ENCODE results near the gene BDKRB2.

Gene BDKRB2

GRCh38 chr14:96250485-96250884, 45.8 kb downstream of the BDKRB2 start:
- POLR2A ChIA-PET = no interaction called here
- no peak for DNase-seq (ENCODE audit: extremely low spot score)
- CTCF ChIA-PET = interaction anchor here (1.0 to 1.5 kb wide), 3 partner anchors 11 to 26 kb away, joined by 3 read pairs; no protein-coding TSS in a partner anchor
- TF ChIP-seq CTCF (IDR thresholded peaks at IDR 0.05; ENCODE audit: control extremely low read depth, extremely low read depth, low read depth, missing control alignments) = no peak

GRCh38 chr14:96251656-96252155, 47.1 kb downstream of the BDKRB2 start:
- DNase-seq (ENCODE audit: extremely low spot score) = no peak
- POLR2A ChIA-PET = no interaction called here
- CTCF ChIA-PET = interaction anchor here (0.9 to 2.3 kb wide), 5 partner anchors 10 to 111 kb away, joined by 3 to 7 read pairs (median 3); no protein-coding TSS in a partner anchor
- no peak for TF ChIP-seq CTCF (IDR thresholded peaks at IDR 0.05; ENCODE audit: control extremely low read depth, extremely low read depth, low read depth, missing control alignments)

GRCh38 chr14:96252323-96252998, 47.8 kb downstream of the BDKRB2 start:
- TF ChIP-seq CTCF (IDR thresholded peaks at IDR 0.05; ENCODE audit: control extremely low read depth, extremely low read depth, low read depth, missing control alignments) = no peak
- CTCF ChIA-PET = interaction anchor here (0.9 to 2.3 kb wide), 4 partner anchors 9 to 112 kb away, joined by 3 to 7 read pairs (median 4); no protein-coding TSS in a partner anchor
- no peak for DNase-seq (ENCODE audit: extremely low spot score)
- POLR2A ChIA-PET = no interaction called here

GRCh38 chr14:96252999-96253539, 48.4 kb downstream of the BDKRB2 start:
- ChIA-PET POLR2A (no interaction called here), CTCF (interaction anchor here (2.3 kb wide), 1 partner anchor 9 kb away, joined by 7 read pairs; no protein-coding TSS in a partner anchor)
- TF ChIP-seq CTCF (IDR thresholded peaks at IDR 0.05; ENCODE audit: control extremely low read depth, extremely low read depth, low read depth, missing control alignments) = no peak
- DNase-seq (ENCODE audit: extremely low spot score) = no peak

- ChIA-PET POLR2A (no interaction called here), CTCF (no interaction called here)
Observed at GRCh38 chr14:96254687-96255086, 50.0 kb downstream of the BDKRB2 start.

More at GRCh38 chr14:96254687-96255086, 50.0 kb downstream of the BDKRB2 start:
- no peak for TF ChIP-seq CTCF (IDR thresholded peaks at IDR 0.05; ENCODE audit: control extremely low read depth, extremely low read depth, low read depth, missing control alignments)
- no peak for DNase-seq (ENCODE audit: extremely low spot score)
